Esophagus (tissue), 2 donors: ENCODE data around the gene SMIM44. TPM values are rescaled to one million over a fixed set of nuclear protein-coding genes. Genes with fewer than 3 reads are reported as not detected.

Source experiments
- H3K27ac ChIP-seq, 2 donors: one replicate each; pipeline ENCODE4 v1.5.1; 2013; ENCODE audit warnings: low read depth in 2 of 2, mild to moderate bottlenecking in 2 of 2, inconsistent platforms in 1 of 2, low read length in 1 of 2, moderate library complexity in 1 of 2
- H3K27me3 ChIP-seq, 2 donors: one replicate each; pipeline ENCODE4 v1.6.1; 2013; ENCODE audit warnings: low read length in 2 of 2, control low read depth in 1 of 2, mild to moderate bottlenecking in 1 of 2; ENCODE audit not compliant: insufficient read depth in 2 of 2, control insufficient read depth in 1 of 2
- H3K36me3 ChIP-seq, 2 donors: one replicate each; pipeline ENCODE4 v1.6.1; 2013; ENCODE audit warnings: low read length in 1 of 2; ENCODE audit not compliant: control insufficient read depth in 2 of 2, insufficient read depth in 2 of 2
- H3K4me1 ChIP-seq, 2 donors: one replicate each; pipeline ENCODE4 v1.6.1; 2013; ENCODE audit warnings: low read length in 1 of 2; ENCODE audit not compliant: control insufficient read depth in 2 of 2, insufficient read depth in 2 of 2
- H3K4me3 ChIP-seq, 2 donors: one replicate each; pipeline ENCODE4 v1.5.1; 2013; ENCODE audit warnings: low read length in 2 of 2, mild to moderate bottlenecking in 2 of 2, low read depth in 1 of 2, moderate library complexity in 1 of 2
- H3K9me3 ChIP-seq, 2 donors: one replicate each; pipeline ENCODE4 v1.6.1; 2013; ENCODE audit warnings: mild to moderate bottlenecking in 2 of 2, low read depth in 1 of 2, low read length in 1 of 2, moderate library complexity in 1 of 2; ENCODE audit not compliant: control insufficient read depth in 2 of 2, insufficient read depth in 1 of 2
- WGBS, 2 donors: extraction: QIAGEN DNeasy Blood & Tissue Kit; methylation state at CpG; one replicate each; pipeline ENCODE4 v1.1.7; 2013; 5-methylcytosine and 5-hydroxymethylcytosine counted together
- polyA plus RNA-seq, 2 donors: library from polyadenylated mRNA; stranded (reverse); fragments of 200-250 nt; gene quantifications; one replicate each; pipeline ENCODE4 v1.2.3, GENCODE V29; 2013
- donor health status: healthy with polysubstance abuse.
- donor health status: Bipolar disorder and iron deficiency.

Gene SMIM44
- polyA plus RNA-seq, 2 donors = not detected

- Histone ChIP-seq H3K27me3 (no peaks in the 10 kb centered on the region), H3K4me3 (no peak overlapping the region), H3K27ac (no peak overlapping the region), H3K9me3 (peaks cover 0 to 2% of the 10 kb centered on the region in 2 donors), H3K4me1 (peaks cover 5 to 11% of the 10 kb centered on the region in 2 donors), H3K36me3 (no peaks in the 10 kb centered on the region)
- WGBS, 2 donors = 84 to 86% methylated on average over 13 of the region's 13 CpGs
Observed at GRCh38 chr19:3503036-3503572, 19.9 kb upstream of the SMIM44 start.

DNA sequence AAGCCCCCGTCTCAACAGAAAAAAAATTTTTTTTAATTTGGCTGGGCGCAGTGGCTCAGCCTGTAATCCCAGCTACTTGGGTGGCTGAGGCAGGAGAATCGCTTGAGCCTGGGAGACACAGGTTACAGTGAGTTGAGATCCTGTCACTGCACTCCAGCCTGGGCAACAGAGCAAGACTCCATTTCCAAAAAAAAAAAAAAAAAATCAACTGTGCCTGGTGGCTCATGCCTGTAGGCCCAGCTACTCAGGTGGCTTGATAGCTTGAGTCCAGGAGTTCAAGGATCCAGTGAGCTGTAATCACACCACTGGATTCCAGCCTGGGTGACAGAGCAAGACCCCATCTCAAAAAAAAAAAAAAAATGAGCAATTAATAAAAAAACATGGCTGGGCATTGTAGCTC, 18.5 kb upstream of the SMIM44 start:
- no peak overlapping the region for H3K4me3 ChIP-seq
- no peak overlapping the region for H3K27ac ChIP-seq
- peaks cover 3% of the 10 kb centered on the region in 2 donors for H3K4me1 ChIP-seq
- H3K36me3 ChIP-seq = no peaks in the 10 kb centered on the region
- H3K9me3 ChIP-seq = peaks cover 0 to 2% of the 10 kb centered on the region in 2 donors
- no peaks in the 10 kb centered on the region for H3K27me3 ChIP-seq
- 80 to 85% methylated on average over 3 of the region's 3 CpGs for WGBS, 2 donors

- 0% methylated on average over 38 to 52 of the region's 52 CpGs for WGBS, 2 donors
Observed at GRCh38 chr19:3500429-3501101, 17.3 kb upstream of the SMIM44 start, which contains the start of gene DOHH. DOHH (minus strand) TSS chr19:3500674; CDS start chr19:3496814, 3,860 bp downstream.

GRCh38 chr19:3499738-3500428, 16.6 kb upstream of the SMIM44 start:
- H3K4me1 ChIP-seq = peaks cover 3% of the 10 kb centered on the region in 2 donors
- 22 to 25% methylated on average over 18 of the region's 18 CpGs for WGBS, 2 donors
- peak overlapping the region; percentile 93 to 95 for H3K4me3 ChIP-seq
- H3K36me3 ChIP-seq = peaks cover 0 to 12% of the 10 kb centered on the region in 2 donors
- H3K9me3 ChIP-seq = no peaks in the 10 kb centered on the region
- no peaks in the 10 kb centered on the region for H3K27me3 ChIP-seq
- peak overlapping the region; percentile 88 to 92 for H3K27ac ChIP-seq

More at GRCh38 chr19:3500429-3501101, 17.3 kb upstream of the SMIM44 start, which contains the start of gene DOHH:
- Histone ChIP-seq H3K4me1 (peaks cover 3% of the 10 kb centered on the region in 2 donors), H3K36me3 (peaks cover 0 to 10% of the 10 kb centered on the region in 2 donors), H3K4me3 (peak within 1 kb of the TSS; percentile 93 to 95), H3K27ac (peak within 1 kb of the TSS; percentile 88 to 92), H3K9me3 (no peaks in the 10 kb centered on the region), H3K27me3 (no peaks in the 10 kb centered on the region)

DNA sequence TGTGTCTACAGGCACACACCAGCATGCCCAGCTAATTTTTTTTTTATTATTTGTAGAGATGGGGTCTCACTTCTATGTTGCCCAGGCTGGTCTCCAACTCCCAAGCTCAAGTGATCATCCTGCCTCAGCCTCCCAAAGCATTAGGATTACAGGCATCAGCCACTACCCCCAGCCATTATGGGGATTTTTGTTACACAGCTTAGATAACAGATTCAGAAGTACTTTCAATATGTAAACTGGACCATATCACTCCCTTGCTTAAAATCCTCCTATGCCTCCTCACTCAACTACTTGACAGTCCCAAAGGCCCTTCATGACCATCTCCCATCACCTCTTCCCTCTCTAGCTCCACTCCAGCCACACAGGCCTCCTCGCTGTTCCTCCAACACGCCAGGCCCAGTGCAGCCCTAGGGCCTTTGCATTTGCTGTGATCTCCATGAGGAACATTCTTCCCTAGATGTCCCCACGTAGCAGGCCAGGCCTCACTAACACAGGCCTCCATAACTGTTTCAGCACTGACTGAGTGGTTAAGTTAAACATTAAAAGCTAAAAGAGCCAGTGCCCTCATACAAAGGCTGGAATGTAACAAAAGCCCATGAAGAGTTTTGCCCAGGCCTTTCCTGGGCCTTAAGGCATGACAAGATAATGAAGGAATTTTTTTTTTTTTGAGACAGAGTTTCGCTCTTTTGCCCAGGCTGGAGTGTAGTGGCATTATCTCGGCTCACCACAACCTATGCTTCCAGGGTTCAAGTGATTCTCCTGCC, 14.7 kb upstream of the SMIM44 start:
- Histone ChIP-seq H3K27me3 (no peaks in the 10 kb centered on the region), H3K4me3 (no peak overlapping the region), H3K9me3 (no peaks in the 10 kb centered on the region), H3K27ac (no peak overlapping the region), H3K4me1 (peaks cover 3% of the 10 kb centered on the region in 2 donors), H3K36me3 (peaks cover 7 to 22% of the 10 kb centered on the region in 2 donors)
- WGBS, 2 donors = 94 to 95% methylated on average over 5 of the region's 5 CpGs

- Histone ChIP-seq H3K36me3 (peaks cover 13 to 30% of the 10 kb centered on the region in 2 donors), H3K27me3 (no peaks in the 10 kb centered on the region), H3K4me3 (no peak overlapping the region), H3K9me3 (no peaks in the 10 kb centered on the region), H3K4me1 (peaks cover 3% of the 10 kb centered on the region in 2 donors), H3K27ac (no peak overlapping the region)
- 95 to 97% methylated on average over 32 of the region's 32 CpGs for WGBS, 2 donors
Observed at GRCh38 chr19:3496392-3497273, 13.4 kb upstream of the SMIM44 start.

- no peaks in the 10 kb centered on the region for H3K4me1 ChIP-seq
- H3K27me3 ChIP-seq = no peaks in the 10 kb centered on the region
- whole genome bisulfite sequencing, 2 donors = 90 to 91% methylated on average over 18 of the region's 18 CpGs
- no peaks in the 10 kb centered on the region for H3K9me3 ChIP-seq
- H3K36me3 ChIP-seq = peaks cover 13 to 40% of the 10 kb centered on the region in 2 donors
- H3K27ac ChIP-seq = no peak overlapping the region
- H3K4me3 ChIP-seq = no peak overlapping the region
Observed at GRCh38 chr19:3494559-3494958, 11.3 kb upstream of the SMIM44 start.

DNA sequence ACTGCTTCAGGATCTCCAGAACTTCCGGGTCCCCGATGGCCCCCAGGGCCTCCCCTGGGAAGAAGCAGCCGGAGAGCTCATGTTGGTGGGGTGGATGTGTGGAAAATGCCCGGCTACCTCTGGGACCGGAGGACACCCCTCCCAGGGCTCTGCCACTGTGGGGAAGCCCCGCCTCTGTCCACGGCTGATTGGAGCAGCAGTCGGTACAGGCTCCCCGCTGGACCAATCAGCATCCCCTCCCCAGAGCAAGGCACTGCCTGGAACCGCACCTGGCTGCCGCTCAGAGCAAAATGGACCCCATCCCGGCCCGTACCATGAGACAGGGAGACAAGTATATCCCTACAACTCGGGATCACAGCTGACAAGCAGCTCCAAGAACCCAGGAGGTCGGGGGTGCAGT, 10.8 kb upstream of the SMIM44 start:
- H3K36me3 ChIP-seq = peaks cover 13 to 40% of the 10 kb centered on the region in 2 donors
- no peak overlapping the region for H3K27ac ChIP-seq

More for the DNA sequence above, 10.8 kb upstream of the SMIM44 start:
- Histone ChIP-seq H3K9me3 (no peaks in the 10 kb centered on the region), H3K27me3 (no peaks in the 10 kb centered on the region), H3K4me3 (no peak overlapping the region), H3K4me1 (no peaks in the 10 kb centered on the region)
- whole genome bisulfite sequencing, 2 donors = 86 to 90% methylated on average over 15 of the region's 15 CpGs
